ENCODE results near the gene HS3ST1.
"Not testable (repeated sequence)": the region's sequence is repeated elsewhere in the genome, so short reads cannot be mapped to it uniquely, and the experiment has no call there.

Gene HS3ST1

GRCh38 chr4:11404431-11404830 is 24.3 kb downstream of the HS3ST1 start:
- no peak overlapping the region for H3K4me3 ChIP-seq (ENCODE audit: low read depth, low read length)
- TF ChIP-seq CTCF (IDR thresholded peaks at IDR 0.05; ENCODE audit: low read depth, low read length), result no peak

- H3K4me3 ChIP-seq (ENCODE audit: low read depth, low read length), result no peak overlapping the region
- TF ChIP-seq CTCF (IDR thresholded peaks at IDR 0.05; ENCODE audit: low read depth, low read length), result no peak
These were observed 26.5 kb downstream of the HS3ST1 start for GRCh38 chr4:11402192-11402591.

GRCh38 chr4:11399461-11399971 is 29.2 kb downstream of the HS3ST1 start:
- no peak for TF ChIP-seq CTCF (IDR thresholded peaks at IDR 0.05; ENCODE audit: low read depth, low read length)
- H3K4me3 ChIP-seq (ENCODE audit: low read depth, low read length), result no peak overlapping the region

GRCh38 chr4:11397819-11398610 is 30.7 kb downstream of the HS3ST1 start:
- no peak for TF ChIP-seq CTCF (IDR thresholded peaks at IDR 0.05; ENCODE audit: low read depth, low read length)
- no peak overlapping the region for H3K4me3 ChIP-seq (ENCODE audit: low read depth, low read length)

GRCh38 chr4:11397146-11397545 is 31.5 kb downstream of the HS3ST1 start:
- TF ChIP-seq CTCF (IDR thresholded peaks at IDR 0.05; ENCODE audit: low read depth, low read length), result no peak
- H3K4me3 ChIP-seq (ENCODE audit: low read depth, low read length), result no peak overlapping the region

- H3K4me3 ChIP-seq (ENCODE audit: low read depth, low read length), result no peak overlapping the region
- TF ChIP-seq CTCF (IDR thresholded peaks at IDR 0.05; ENCODE audit: low read depth, low read length), result no peak
These were observed 35.1 kb downstream of the HS3ST1 start for GRCh38 chr4:11393551-11393950.

GRCh38 chr4:11384072-11384471 is 44.6 kb downstream of the HS3ST1 start:
- H3K4me3 ChIP-seq (ENCODE audit: low read depth, low read length), result not testable (repeated sequence)

- TF ChIP-seq CTCF (IDR thresholded peaks at IDR 0.05; ENCODE audit: low read depth, low read length), result no peak
- no peak overlapping the region for H3K4me3 ChIP-seq (ENCODE audit: low read depth, low read length)
These were observed 52.1 kb downstream of the HS3ST1 start for GRCh38 chr4:11376571-11376970.

All from WI38 (cell line).